Cardiac muscle cell (in vitro differentiated cells and primary cell): Measurements from ENCODE around the gene ZFP90. TPM values are rescaled to one million over a fixed set of nuclear protein-coding genes. Genes with fewer than 3 reads are reported as not detected.
"Not testable (repeated sequence)": the region's sequence is repeated elsewhere in the genome, so short reads cannot be mapped to it uniquely, and the experiment has no call there.

Experiments used
- DNase-seq, 2 donors: peaks; one replicate each; pipeline versions ENCODE4 v3.0.0 to v3.0.0-alpha.2; 2010 to 2017; ENCODE audit warnings: low read depth in 1 of 2, low spot score in 1 of 2
- H3K27ac ChIP-seq: fragments of 200-600 bp; sonication (generic); 2 replicates; pipeline ENCODE4 v1.5.1; 2016
- H3K27me3 ChIP-seq: fragments of 200-600 bp; sonication (generic); 2 replicates; pipeline ENCODE4 v1.6.0; 2016; ENCODE audit warnings: control low read depth
- H3K36me3 ChIP-seq: fragments of 200-600 bp; sonication (generic); 2 replicates; pipeline ENCODE4 v1.5.1; 2016; ENCODE audit warnings: control low read depth
- H3K4me1 ChIP-seq: fragments of 200-600 bp; sonication (generic); 2 replicates; pipeline ENCODE4 v1.8.1; 2017; ENCODE audit warnings: low read depth, mild to moderate bottlenecking, mixed run types
- H3K4me3 ChIP-seq: fragments of 200-600 bp; sonication (generic); 2 replicates; pipeline ENCODE4 v1.5.1; 2016; ENCODE audit warnings: mild to moderate bottlenecking
- H3K9me3 ChIP-seq: fragments of 200-600 bp; sonication (generic); 2 replicates; pipeline ENCODE4 v1.5.1; 2017; ENCODE audit warnings: low read depth, mild to moderate bottlenecking, control low read depth
- polyA plus RNA-seq: library from polyadenylated mRNA; unstranded; fragments of >200 nt; fragmentation: Nextera tagmentation; extraction: Ambion mirVana; gene quantifications from 2 replicates; pipeline ENCODE4 v1.2.1, GENCODE V29; 2016
- total RNA-seq: library from RNA; depleted of rRNA; stranded (reverse); fragments of >200 nt; gene quantifications from 2 replicates; pipeline ENCODE4 v1.2.3, GENCODE V29; 2016
- TF ChIP-seq, protein P1 (sequence below): IDR thresholded peaks from 2 replicates; pipeline ENCODE4 v1.5.1; 2012; ENCODE audit warnings: low read depth, mild to moderate bottlenecking, low read length

The ZFP90 gene
- total and polyA plus RNA-seq, 2 experiments from 2014 or later = 29.1 to 69.3 TPM

DNA sequence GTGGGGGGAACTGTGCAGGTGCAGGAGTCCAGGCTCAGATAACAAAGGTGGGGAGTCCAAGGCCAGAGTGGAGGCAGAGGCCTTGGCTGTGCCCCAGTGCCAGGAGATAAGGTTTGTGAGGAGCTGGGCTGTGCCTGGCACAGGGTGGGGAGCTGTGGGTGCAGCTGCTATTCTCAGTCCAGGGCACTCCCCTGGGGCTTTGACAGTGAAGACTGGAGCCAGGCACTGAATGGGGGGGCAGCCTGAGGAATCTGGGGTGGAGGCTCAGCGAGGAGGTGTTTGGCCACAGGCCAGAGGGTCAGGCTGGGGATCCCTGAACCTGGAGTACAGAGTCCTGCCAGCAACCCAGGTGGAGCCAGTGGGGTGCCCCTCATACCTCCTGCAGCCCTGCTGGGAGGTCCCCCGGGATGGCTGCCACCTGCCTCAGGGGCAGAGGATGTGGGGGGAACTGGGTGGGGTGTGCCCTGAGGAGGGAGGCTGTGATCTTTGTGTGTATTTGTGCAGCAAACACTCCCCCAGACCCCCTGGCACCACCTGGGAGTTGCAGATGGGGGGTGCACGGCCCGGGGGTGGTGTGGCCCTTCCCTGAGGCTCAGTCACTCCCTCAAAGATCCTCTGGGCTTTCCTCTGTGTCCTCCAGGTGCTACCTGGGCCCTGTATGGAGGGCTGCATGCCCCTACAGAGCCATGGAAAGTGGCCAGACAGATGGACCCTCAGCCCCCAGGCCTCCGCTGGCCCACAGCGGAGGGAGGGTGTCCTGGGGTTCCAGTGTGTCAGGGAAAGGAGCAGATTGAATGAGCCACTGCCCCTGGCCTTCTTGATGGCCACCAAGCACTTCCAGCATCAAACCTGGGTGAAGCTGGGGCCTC, 46.3 kb upstream of the ZFP90 start:
- no peaks in the 10 kb centered on the region for H3K4me1 ChIP-seq
- H3K4me3 ChIP-seq = no peak overlapping the region
- no peaks in the 10 kb centered on the region for H3K27me3 ChIP-seq
- H3K27ac ChIP-seq = no peak overlapping the region
- H3K36me3 ChIP-seq = no peaks in the 10 kb centered on the region
- DNase-seq = no peak
- TF ChIP-seq, protein P1, sequence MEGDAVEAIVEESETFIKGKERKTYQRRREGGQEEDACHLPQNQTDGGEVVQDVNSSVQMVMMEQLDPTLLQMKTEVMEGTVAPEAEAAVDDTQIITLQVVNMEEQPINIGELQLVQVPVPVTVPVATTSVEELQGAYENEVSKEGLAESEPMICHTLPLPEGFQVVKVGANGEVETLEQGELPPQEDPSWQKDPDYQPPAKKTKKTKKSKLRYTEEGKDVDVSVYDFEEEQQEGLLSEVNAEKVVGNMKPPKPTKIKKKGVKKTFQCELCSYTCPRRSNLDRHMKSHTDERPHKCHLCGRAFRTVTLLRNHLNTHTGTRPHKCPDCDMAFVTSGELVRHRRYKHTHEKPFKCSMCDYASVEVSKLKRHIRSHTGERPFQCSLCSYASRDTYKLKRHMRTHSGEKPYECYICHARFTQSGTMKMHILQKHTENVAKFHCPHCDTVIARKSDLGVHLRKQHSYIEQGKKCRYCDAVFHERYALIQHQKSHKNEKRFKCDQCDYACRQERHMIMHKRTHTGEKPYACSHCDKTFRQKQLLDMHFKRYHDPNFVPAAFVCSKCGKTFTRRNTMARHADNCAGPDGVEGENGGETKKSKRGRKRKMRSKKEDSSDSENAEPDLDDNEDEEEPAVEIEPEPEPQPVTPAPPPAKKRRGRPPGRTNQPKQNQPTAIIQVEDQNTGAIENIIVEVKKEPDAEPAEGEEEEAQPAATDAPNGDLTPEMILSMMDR = no peak
- H3K9me3 ChIP-seq = no peaks in the 10 kb centered on the region

DNA sequence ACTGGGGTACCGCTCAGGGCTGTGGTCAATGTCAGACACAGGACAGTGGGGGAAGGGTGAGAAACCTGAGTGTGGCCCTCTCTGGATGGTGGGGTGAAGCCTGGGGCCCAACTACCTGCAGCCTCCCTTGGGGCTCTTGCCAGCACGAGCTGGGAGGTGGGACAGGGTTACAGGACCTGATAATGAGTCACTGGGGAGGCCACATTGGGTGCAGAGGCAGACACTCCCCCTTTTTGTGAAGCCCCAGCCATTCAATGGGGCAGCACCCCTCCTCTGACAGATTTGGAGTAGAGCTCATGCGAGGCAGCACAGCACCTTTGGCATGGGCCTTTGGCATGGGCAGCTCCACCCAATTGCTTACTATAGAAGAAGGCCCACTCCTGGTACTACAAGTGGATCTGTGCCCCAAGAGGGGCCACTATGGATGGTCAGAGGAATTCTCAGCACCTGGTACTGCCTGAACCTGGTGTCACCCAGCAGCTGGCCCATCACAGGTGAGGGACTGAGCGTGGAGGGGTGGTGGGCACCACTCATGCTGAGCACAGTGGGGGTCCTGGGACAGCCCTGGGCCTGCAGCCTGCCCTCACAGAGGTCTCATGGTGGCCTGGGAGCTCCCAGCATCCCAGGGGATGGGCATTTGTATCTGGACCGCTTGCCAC, 45.5 kb upstream of the ZFP90 start:
- no peak for DNase-seq
- H3K9me3 ChIP-seq = no peaks in the 10 kb centered on the region
- TF ChIP-seq, protein P1 = no peak
- H3K27me3 ChIP-seq = no peaks in the 10 kb centered on the region
- no peaks in the 10 kb centered on the region for H3K36me3 ChIP-seq
- no peaks in the 10 kb centered on the region for H3K4me1 ChIP-seq
- H3K27ac ChIP-seq = no peak overlapping the region
- no peak overlapping the region for H3K4me3 ChIP-seq

DNA sequence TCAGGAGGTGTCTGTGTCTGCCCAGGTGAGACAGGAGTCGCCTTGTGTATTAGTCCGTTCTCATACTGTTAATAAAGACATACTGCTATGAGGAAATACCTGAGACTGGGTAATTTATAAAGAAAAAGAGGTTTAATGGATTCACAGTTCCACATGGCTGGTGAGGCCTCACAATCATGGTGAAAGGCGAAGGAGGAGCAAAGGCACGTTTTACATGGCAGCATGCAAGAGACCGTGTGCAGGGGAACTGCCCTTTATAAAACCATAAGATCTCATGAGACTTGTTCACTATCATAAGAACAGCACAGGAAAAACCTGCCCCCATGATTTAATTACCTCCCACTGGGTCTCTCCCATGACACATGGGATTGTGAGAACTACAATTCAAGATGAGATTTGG, 44.8 kb upstream of the ZFP90 start:
- not testable (repeated sequence) for H3K9me3 ChIP-seq, H3K36me3 ChIP-seq, H3K27ac ChIP-seq, H3K27me3 ChIP-seq, H3K4me3 ChIP-seq, H3K4me1 ChIP-seq, DNase-seq

DNA sequence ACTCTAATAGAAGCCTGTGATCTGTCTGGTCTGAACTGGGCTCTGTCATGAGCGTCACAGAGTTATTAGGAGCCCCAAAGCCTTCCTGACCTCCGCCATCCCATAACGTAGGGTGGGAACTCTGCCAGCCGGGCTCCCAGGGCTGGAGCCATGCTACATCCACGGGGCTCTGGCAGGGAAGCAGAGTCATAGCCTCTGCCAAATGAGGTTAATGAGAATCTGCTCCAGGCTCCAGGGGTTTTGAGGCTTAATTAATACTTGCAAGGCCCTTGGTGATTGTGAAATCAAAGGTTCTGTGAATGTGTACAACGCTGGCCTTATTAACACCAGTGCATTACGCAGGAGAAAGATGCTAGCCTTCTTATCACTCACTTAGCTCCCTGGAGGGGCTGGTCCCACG, 42.4 kb upstream of the ZFP90 start:
- TF ChIP-seq, protein P1 = no peak
- no peaks in the 10 kb centered on the region for H3K9me3 ChIP-seq
- no peaks in the 10 kb centered on the region for H3K36me3 ChIP-seq
- no peak for DNase-seq
- H3K27ac ChIP-seq = no peak overlapping the region
- H3K4me1 ChIP-seq = no peaks in the 10 kb centered on the region
- no peak overlapping the region for H3K4me3 ChIP-seq
- no peaks in the 10 kb centered on the region for H3K27me3 ChIP-seq

DNA sequence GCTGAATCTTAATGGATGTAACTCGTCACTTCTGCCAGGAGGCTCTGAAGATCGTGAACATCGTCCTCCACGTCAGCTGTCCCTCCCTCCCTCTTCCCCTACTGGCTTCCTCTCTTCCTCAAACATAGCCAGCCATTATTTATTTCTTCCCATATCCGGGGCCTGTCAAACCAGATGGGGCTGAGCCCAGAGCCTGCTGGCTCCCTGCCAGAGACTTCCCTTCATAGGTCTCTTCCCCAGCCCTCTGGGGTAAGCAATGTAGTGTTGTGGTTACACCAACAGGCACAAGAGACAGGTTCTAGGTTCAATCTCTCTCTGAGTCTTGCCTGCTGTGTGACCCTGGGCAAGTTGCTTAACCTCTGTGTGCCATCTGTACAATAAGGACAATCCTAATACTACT, 40.1 kb upstream of the ZFP90 start:
- TF ChIP-seq, protein P1 = no peak
- no peak overlapping the region for H3K4me3 ChIP-seq
- DNase-seq = peak in 1 of 2 donors; percentile 26
- no peaks in the 10 kb centered on the region for H3K36me3 ChIP-seq
- H3K9me3 ChIP-seq = no peaks in the 10 kb centered on the region
- no peaks in the 10 kb centered on the region for H3K4me1 ChIP-seq
- no peak overlapping the region for H3K27ac ChIP-seq
- H3K27me3 ChIP-seq = no peaks in the 10 kb centered on the region

DNA sequence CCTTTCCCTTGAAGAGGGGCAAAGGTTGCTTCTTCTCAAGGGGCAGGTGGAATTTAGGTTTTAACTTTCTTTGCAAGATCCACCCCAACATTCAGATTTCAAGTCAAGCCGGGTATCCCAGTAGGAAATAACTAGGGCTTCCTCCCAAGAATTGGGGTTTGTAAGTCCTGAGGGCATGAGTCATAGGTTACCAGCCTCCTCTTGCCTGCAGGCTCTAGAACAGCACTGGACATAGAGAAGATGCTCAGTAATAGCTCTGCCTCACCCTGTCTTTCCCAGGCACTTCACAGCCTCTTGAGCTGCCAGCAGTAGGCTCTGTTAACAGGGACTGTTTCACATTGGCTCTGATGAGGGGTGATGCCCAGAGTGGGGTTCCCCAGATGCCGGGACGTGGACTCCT, 35.8 kb upstream of the ZFP90 start:
- no peak overlapping the region for H3K4me3 ChIP-seq
- no peaks in the 10 kb centered on the region for H3K9me3 ChIP-seq
- no peaks in the 10 kb centered on the region for H3K4me1 ChIP-seq
- TF ChIP-seq, protein P1 = no peak
- peaks cover 19% of the 10 kb centered on the region for H3K27me3 ChIP-seq
- no peak overlapping the region for H3K27ac ChIP-seq
- no peaks in the 10 kb centered on the region for H3K36me3 ChIP-seq
- no peak for DNase-seq
